K562 (cell line): Measurements from ENCODE around the gene ALKBH3. TPM values are rescaled to one million over a fixed set of nuclear protein-coding genes. Genes with fewer than 3 reads are reported as not detected.

Source experiments
- ATAC-seq: fragments of 200-7000 bp; cut with Tn5 transposase; 3 replicates; pipeline ENCODE4 v1.9.1; 2020; ENCODE audit warnings: moderate library complexity
- BruUV-seq: library from RNA; stranded (reverse); fragments of 400-500 nt; replicated peaks from 2 replicates; lab custom pipeline; 2021; lab: Mats Ljungman, UMichigan
- CTCF ChIA-PET: fragments of 300-600 bp; formaldehyde crosslinking; extraction: SDS; loops from one replicate; lab custom pipeline; 2021; ENCODE audit warnings: low intra/inter-chr PET ratio; lab: Yijun Ruan, JAX
- POLR2A ChIA-PET: fragments of 300-600, 350-650 bp; sonication (Branson Sonifier 250); formaldehyde crosslinking; extraction: SDS; loops from one replicate; lab custom pipeline; 2021; ENCODE audit warnings: antibody characterized with exemption, inconsistent platforms; lab: Yijun Ruan, JAX
- DNase-seq, 4 experiments: peaks; one replicate each; pipeline versions ENCODE4 v3.0.0 to v3.0.0-alpha.2; 2011 to 2018; ENCODE audit warnings: low spot score in 3 of 4, mixed read lengths in 3 of 4; ENCODE audit errors: extremely low read depth in 1 of 4
- FAIRE-seq: peaks from 2 replicates; lab custom pipeline; 2011; peaks lifted over from hg19 to GRCh38; lab: Jason Lieb, UNC
- H2AFZ ChIP-seq: 2 replicates; pipeline ENCODE4 v1.6.0; 2011; ENCODE audit warnings: low read depth, low read length, control low read depth, inconsistent platforms
- H3K27ac ChIP-seq: fragments of 200-600 bp; 3 replicates; pipeline ENCODE4 v1.8.0; 2011; ENCODE audit warnings: low read depth, mild to moderate bottlenecking, control low read depth, inconsistent platforms, low read length, moderate library complexity, mixed read lengths; ENCODE audit errors: extremely low read depth
- H3K27me3 ChIP-seq, 2 experiments: fragments of 300-600 bp in 1 of 2; 2 replicates in 1 of 2; 3 replicates in 1 of 2; pipeline versions ENCODE4 v1.6.0 to v1.8.0; 2011; ENCODE audit warnings: inconsistent platforms in 2 of 2, low read length in 2 of 2, mild to moderate bottlenecking in 1 of 2, mixed read lengths in 1 of 2, moderate library complexity in 1 of 2; ENCODE audit not compliant: control insufficient read depth in 2 of 2, insufficient read depth in 2 of 2
- H3K36me3 ChIP-seq: fragments of 300-600 bp; 3 replicates; pipeline ENCODE4 v1.8.0; 2011; ENCODE audit warnings: mild to moderate bottlenecking, low read length, inconsistent platforms; ENCODE audit not compliant: control insufficient read depth, insufficient read depth
- H3K4me1 ChIP-seq, 2 experiments: fragments of 200-600 bp in 1 of 2; replicated peaks in 1 of 2; 2 replicates in 1 of 2; 3 replicates in 1 of 2; pipeline versions ENCODE4 v1.5.1 to v1.8.0; 2011; ENCODE audit warnings: inconsistent platforms in 2 of 2, low read length in 2 of 2, mild to moderate bottlenecking in 1 of 2, mixed read lengths in 1 of 2, moderate library complexity in 1 of 2; ENCODE audit not compliant: control insufficient read depth in 2 of 2, insufficient read depth in 2 of 2
- H3K4me2 ChIP-seq: 2 replicates; pipeline ENCODE4 v1.6.1; 2011; ENCODE audit warnings: low read length, control low read depth, inconsistent platforms, mixed read lengths; ENCODE audit not compliant: insufficient read depth
- H3K4me3 ChIP-seq: fragments of 200-600 bp; sonication (generic), shearing (Covaris generic); 2 replicates; pipeline ENCODE4 v1.5.1; 2016; ENCODE audit warnings: control low read depth, inconsistent platforms
- H3K79me2 ChIP-seq: fragments of 200-600 bp; 3 replicates; pipeline ENCODE4 v1.8.0; 2011; ENCODE audit warnings: low read length, inconsistent platforms; ENCODE audit not compliant: control insufficient read depth, insufficient read depth
- H3K9ac ChIP-seq, 2 experiments: 2 replicates each; pipeline versions ENCODE4 v1.6.0 to v1.6.1; 2011; ENCODE audit warnings: low read depth in 2 of 2, low read length in 2 of 2, control low read depth in 1 of 2, inconsistent platforms in 1 of 2, mild to moderate bottlenecking in 1 of 2, mixed read lengths in 1 of 2; ENCODE audit not compliant: insufficient read depth in 1 of 2
- H3K9me1 ChIP-seq: one replicate; pipeline ENCODE4 v1.6.0; 2011; ENCODE audit warnings: inconsistent platforms, mild to moderate bottlenecking, low read length, moderate library complexity; ENCODE audit not compliant: control insufficient read depth, insufficient read depth
- H3K9me3 ChIP-seq: replicated peaks from 2 replicates; pipeline ENCODE4 v1.5.1; 2011; ENCODE audit warnings: low read depth, low read length, inconsistent platforms; ENCODE audit not compliant: control insufficient read depth, insufficient read depth
- H4K20me1 ChIP-seq: replicated peaks from 2 replicates; pipeline ENCODE4 v1.6.1; 2011; ENCODE audit warnings: low read length, inconsistent platforms, mixed read lengths; ENCODE audit not compliant: control insufficient read depth, insufficient read depth
- ARID2 ChIP-seq: fragments of 450-650 bp; IDR thresholded peaks from 2 replicates; pipeline ENCODE4 v1.6.1; 2017; ENCODE audit warnings: antibody characterized with exemption, mild to moderate bottlenecking
- CC2D1A ChIP-seq: fragments of 450-650 bp; IDR thresholded peaks from 2 replicates; pipeline ENCODE4 v1.6.1; 2017; ENCODE audit warnings: mild to moderate bottlenecking
- CEBPB ChIP-seq: fragments of 450-650 bp; IDR thresholded peaks from 2 replicates; pipeline ENCODE4 v1.6.1; 2016; ENCODE audit warnings: missing genetic modification characterization, missing compliant biosample characterization
- CLOCK ChIP-seq: fragments of 250-450 bp; sonication (Bioruptor Pico); IDR thresholded peaks from 2 replicates; pipeline ENCODE4 v1.4.0; 2020; ENCODE audit warnings: mild to moderate bottlenecking, moderate library complexity, borderline replicate concordance
- PHB2 ChIP-seq: fragments of 450-650 bp; IDR thresholded peaks from 2 replicates; pipeline ENCODE4 v1.6.1; 2017; ENCODE audit warnings: low read depth
- RAD21 ChIP-seq, 2 experiments: fragments of 250-450 bp in 1 of 2; fragments of 450-650 bp in 1 of 2; sonication (Bioruptor Pico) in 1 of 2; formaldehyde crosslinking in 1 of 2; IDR thresholded peaks in 1 of 2; conservative IDR thresholded peaks in 1 of 2; 2 replicates each; pipeline versions ENCODE4 v1.4.0 to v1.8.0; 2020 to 2022; ENCODE audit warnings: mild to moderate bottlenecking in 2 of 2, moderate library complexity in 1 of 2
- STAG1 ChIP-seq: sonication (generic); formaldehyde crosslinking; IDR thresholded peaks from 2 replicates; pipeline ENCODE4 v1.5.0; 2020; ENCODE audit warnings: missing genetic modification reagents, borderline replicate concordance
- WGBS: fragments of 100-300 bp; shearing (Covaris generic); methylation state at CpG from one replicate; pipeline ENCODE4 v1.1.6; 2016; ENCODE audit warnings: low coverage, mixed read lengths; ENCODE audit not compliant: insufficient coverage; ENCODE audit errors: missing lambda C conversion rate; 5-methylcytosine and 5-hydroxymethylcytosine counted together
- in situ Hi-C: fragments of 300-500 bp; cut with MboI; formaldehyde crosslinking; loops from 4 replicates; pipeline ENCODE4 v1.15.0; 2018; ENCODE audit warnings: inconsistent platforms, mixed read lengths
- intact Hi-C: fragments of 100-400 bp; cut with micrococcal nuclease; formaldehyde crosslinking; loops from 2 replicates; pipeline ENCODE4 v1.14.2; 2022
- polyA plus RNA-seq, 8 experiments: library from polyadenylated mRNA; depleted of rRNA in 4 of 8; stranded (reverse) in 5 of 8; unstranded in 3 of 8; fragments of >200 nt; fragmentation: Nextera tagmentation in 2 of 8; fragmentation: Illumina TruSeq in 1 of 8; extraction: Ambion mirVana in 2 of 8; extraction: Trizol in 1 of 8; gene quantifications; 2 replicates each; pipeline versions ENCODE4 v1.2.1 to v1.2.3, GENCODE V29; 2011 to 2014; ENCODE audit warnings: inconsistent platforms in 1 of 8, missing spikeins in 1 of 8
- total RNA-seq, 7 experiments: library from RNA; depleted of rRNA in 6 of 7; stranded (reverse); fragments of >200 nt in 6 of 7; fragmentation: Illumina TruSeq in 2 of 7; extraction: Trizol in 2 of 7; gene quantifications; 2 replicates each; pipeline versions ENCODE4 v1.2.1 to v1.2.3, GENCODE V29; 2011 to 2021; ENCODE audit warnings: low replicate concordance in 1 of 7
- TF ChIP-seq, protein P1 (sequence below), 2 experiments: fragments of 450-650 bp; formaldehyde crosslinking in 1 of 2; IDR thresholded peaks; 2 replicates each; pipeline versions ENCODE4 v1.4.0 to v1.6.1; 2014 to 2020; ENCODE audit warnings: mild to moderate bottlenecking in 2 of 2, borderline replicate concordance in 1 of 2, low read depth in 1 of 2

The ALKBH3 gene
- total and polyA plus RNA-seq, 9 of the 15 experiments (the other 6 are each of a cell fraction or from before 2014, with no cell fraction given): 16.0 to 49.9 (median 36.5) TPM

DNA sequence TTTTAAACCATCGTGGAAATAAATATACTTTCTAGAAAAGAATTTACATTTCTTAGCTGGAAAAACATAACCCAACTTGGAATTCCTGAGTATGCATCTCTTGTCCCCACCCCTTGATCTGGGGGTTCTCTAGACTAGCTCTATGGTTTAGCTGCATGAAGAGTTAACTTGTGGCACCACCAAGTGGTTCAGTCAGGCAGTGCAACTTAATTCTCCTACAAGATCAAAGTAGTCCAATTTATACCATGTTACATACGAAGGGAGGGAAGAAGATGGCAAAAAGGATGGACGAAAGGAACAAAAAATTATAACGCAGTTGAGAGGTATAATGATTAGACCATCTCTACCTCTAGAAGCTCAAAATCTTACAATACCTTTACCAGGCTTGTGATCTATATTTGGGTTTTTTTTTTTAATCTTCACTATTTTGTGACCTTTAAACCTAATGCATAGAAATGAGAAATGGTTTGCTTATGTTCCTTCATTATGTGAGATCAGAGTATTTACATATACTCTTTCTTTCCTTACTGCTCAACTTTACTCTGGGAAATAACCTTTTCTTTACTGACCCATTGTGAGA is 28.5 kb upstream of the ALKBH3 start:
- in situ Hi-C loops (no loop called here), intact Hi-C loops (loop anchor here (5.0 kb wide), 4 partner anchors 40 to 350 kb away; no protein-coding TSS in a partner anchor)
- H3K79me2 ChIP-seq: no peaks in the 10 kb centered on the region
- H3K9me3 ChIP-seq: no peaks in the 10 kb centered on the region
- peak; percentile 87 for FAIRE-seq
- H3K27me3 ChIP-seq: peaks cover 0 to 4% of the 10 kb centered on the region in 2 experiments; a peak in 2 of 5 replicates
- no peaks in the 10 kb centered on the region for H3K4me1 ChIP-seq
- peak; percentile 96 for ATAC-seq
- H3K4me2 ChIP-seq: no peak overlapping the region
- no peaks in the 10 kb centered on the region for H4K20me1 ChIP-seq
- H3K27ac ChIP-seq: no peak overlapping the region
- DNase-seq: peak; percentile 62 to 76 (median 66)
- H3K4me3 ChIP-seq: no peak overlapping the region
- BruUV-seq: no TSS peak
- ChIA-PET POLR2A (interaction anchor here (0.7 kb wide), 1 partner anchor 902 kb away, joined by 4 read pairs; no protein-coding TSS in a partner anchor), CTCF (interaction anchor here (0.6 to 1.2 kb wide), 3 partner anchors 18 to 285 kb away, joined by 3 read pairs; no protein-coding TSS in a partner anchor)
- 4% methylated on average over 4 of the region's 4 CpGs for WGBS
- no peaks in the 10 kb centered on the region for H3K9me1 ChIP-seq
- no peaks in the 10 kb centered on the region for H3K36me3 ChIP-seq
- H2AFZ ChIP-seq: no peak overlapping the region
- no peak overlapping the region for H3K9ac ChIP-seq
- TF ChIP-seq PHB2 (no peak), CC2D1A (0 out of 2 replicates have a peak, but pooled peaks have one; percentile 34), CLOCK (no peak), CEBPB (no peak), STAG1 (peak; percentile 47; the same call in 1 of the 2 replicates), RAD21 (CRISPR knock-in tag; conservative IDR thresholded peaks at IDR 0.05 in 1 of 2, IDR thresholded peaks at IDR 0.05 in 1 of 2) (peak; percentile 80 to 89), ARID2 (0 out of 2 replicates have a peak, but pooled peaks have one; percentile 40)
- TF ChIP-seq, protein P1, sequence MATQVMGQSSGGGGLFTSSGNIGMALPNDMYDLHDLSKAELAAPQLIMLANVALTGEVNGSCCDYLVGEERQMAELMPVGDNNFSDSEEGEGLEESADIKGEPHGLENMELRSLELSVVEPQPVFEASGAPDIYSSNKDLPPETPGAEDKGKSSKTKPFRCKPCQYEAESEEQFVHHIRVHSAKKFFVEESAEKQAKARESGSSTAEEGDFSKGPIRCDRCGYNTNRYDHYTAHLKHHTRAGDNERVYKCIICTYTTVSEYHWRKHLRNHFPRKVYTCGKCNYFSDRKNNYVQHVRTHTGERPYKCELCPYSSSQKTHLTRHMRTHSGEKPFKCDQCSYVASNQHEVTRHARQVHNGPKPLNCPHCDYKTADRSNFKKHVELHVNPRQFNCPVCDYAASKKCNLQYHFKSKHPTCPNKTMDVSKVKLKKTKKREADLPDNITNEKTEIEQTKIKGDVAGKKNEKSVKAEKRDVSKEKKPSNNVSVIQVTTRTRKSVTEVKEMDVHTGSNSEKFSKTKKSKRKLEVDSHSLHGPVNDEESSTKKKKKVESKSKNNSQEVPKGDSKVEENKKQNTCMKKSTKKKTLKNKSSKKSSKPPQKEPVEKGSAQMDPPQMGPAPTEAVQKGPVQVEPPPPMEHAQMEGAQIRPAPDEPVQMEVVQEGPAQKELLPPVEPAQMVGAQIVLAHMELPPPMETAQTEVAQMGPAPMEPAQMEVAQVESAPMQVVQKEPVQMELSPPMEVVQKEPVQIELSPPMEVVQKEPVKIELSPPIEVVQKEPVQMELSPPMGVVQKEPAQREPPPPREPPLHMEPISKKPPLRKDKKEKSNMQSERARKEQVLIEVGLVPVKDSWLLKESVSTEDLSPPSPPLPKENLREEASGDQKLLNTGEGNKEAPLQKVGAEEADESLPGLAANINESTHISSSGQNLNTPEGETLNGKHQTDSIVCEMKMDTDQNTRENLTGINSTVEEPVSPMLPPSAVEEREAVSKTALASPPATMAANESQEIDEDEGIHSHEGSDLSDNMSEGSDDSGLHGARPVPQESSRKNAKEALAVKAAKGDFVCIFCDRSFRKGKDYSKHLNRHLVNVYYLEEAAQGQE (IDR thresholded peaks at IDR 0.05; ENCODE audit: borderline replicate concordance): peak; percentile 67; the same call in 1 of the 2 replicates
- TF ChIP-seq, protein P1 (CRISPR knock-in tag; IDR thresholded peaks at IDR 0.05; ENCODE audit: low read depth): no peak
